HCT116 (cell line): Measurements from ENCODE around the gene ADARB2. TPM values are rescaled to one million over a fixed set of nuclear protein-coding genes. Genes with fewer than 3 reads are reported as not detected.

Experiments used
- ATAC-seq: fragments of 200-7000 bp; cut with Tn5 transposase; 2 replicates; pipeline ENCODE4 v1.9.1; 2020; ENCODE audit warnings: mild to moderate bottlenecking, moderate library complexity
- BruUV-seq: library from RNA; stranded (reverse); fragments of 400-500 nt; replicated peaks from 2 replicates; lab custom pipeline; 2021; lab: Mats Ljungman, UMichigan
- CTCF ChIA-PET: fragments of 300-600 bp; sonication (Branson Sonifier 250); formaldehyde crosslinking; loops from one replicate; lab custom pipeline; 2021; ENCODE audit warnings: antibody characterized with exemption; lab: Charles Lee
- POLR2A ChIA-PET: fragments of 300-600, 350-600 bp; sonication (Branson Sonifier 250); formaldehyde crosslinking; loops from one replicate; lab custom pipeline; 2021; ENCODE audit warnings: antibody characterized with exemption; lab: Charles Lee
- RAD21 ChIA-PET, 2 experiments: fragments of 300-600 bp; sonication (Branson Sonifier 250); formaldehyde crosslinking; loops; one replicate each; lab custom pipeline; 2023; ENCODE audit warnings: low total read pairs in 2 of 2; ENCODE audit not compliant: uncharacterized antibody in 2 of 2, unreplicated experiment in 2 of 2, low non-redundant PET in 1 of 2; lab: Charles Lee
- DNase-seq: peaks from one replicate; pipeline ENCODE4 v3.0.0-alpha.2; 2010; ENCODE audit warnings: low read depth, low spot score
- H2AFZ ChIP-seq: fragments of 200-600 bp; shearing (Covaris generic), sonication (generic); 2 replicates; pipeline ENCODE4 v1.6.1; 2017; ENCODE audit warnings: low read depth, mixed run types, mixed read lengths, antibody characterized with exemption, low read length; ENCODE audit not compliant: poor library complexity, severe bottlenecking
- H3K27ac ChIP-seq: 2 replicates; pipeline ENCODE4 v1.5.1; 2012; ENCODE audit warnings: low read depth, low read length
- H3K27me3 ChIP-seq: fragments of 200-600 bp; sonication (generic); 2 replicates; pipeline ENCODE4 v1.6.1; 2016; ENCODE audit warnings: mixed run types, low read length, mixed read lengths; ENCODE audit not compliant: insufficient read depth
- H3K36me3 ChIP-seq, 2 experiments: fragments of 200-500 bp in 1 of 2; fragments of 200-600 bp in 1 of 2; sonication (Bioruptor generic) in 1 of 2; sonication (generic) in 1 of 2; 2 replicates each; pipeline versions ENCODE4 v1.5.1 to v1.6.1; 2014 to 2016; ENCODE audit warnings: low read length in 2 of 2, inconsistent platforms in 1 of 2, mixed read lengths in 1 of 2, mixed run types in 1 of 2; ENCODE audit not compliant: insufficient read depth in 2 of 2, control insufficient read depth in 1 of 2
- H3K4me1 ChIP-seq, 2 experiments: fragments of 200-600 bp in 1 of 2; sonication (generic) in 1 of 2; 2 replicates each; pipeline versions ENCODE4 v1.5.1 to v1.6.1; 2012 to 2017; ENCODE audit warnings: low read length in 2 of 2, inconsistent platforms in 1 of 2, mild to moderate bottlenecking in 1 of 2, mixed read lengths in 1 of 2, mixed run types in 1 of 2, moderate library complexity in 1 of 2; ENCODE audit not compliant: insufficient read depth in 2 of 2, control insufficient read depth in 1 of 2
- H3K4me2 ChIP-seq: fragments of 200-600 bp; sonication (generic); 2 replicates; pipeline ENCODE4 v1.6.1; 2017; ENCODE audit warnings: mixed run types, low read length, mixed read lengths
- H3K4me3 ChIP-seq, 2 experiments: fragments of 200-600 bp in 1 of 2; sonication (generic) in 1 of 2; replicated peaks in 1 of 2; 2 replicates each; pipeline ENCODE4 v1.5.1; 2011 to 2016; ENCODE audit warnings: low read length in 2 of 2, control low read depth in 1 of 2, low read depth in 1 of 2, mild to moderate bottlenecking in 1 of 2, mixed read lengths in 1 of 2, mixed run types in 1 of 2
- H3K79me2 ChIP-seq: fragments of 200-600 bp; sonication (generic); 2 replicates; pipeline ENCODE4 v1.6.1; 2017; ENCODE audit warnings: mild to moderate bottlenecking, mixed run types, low read length, moderate library complexity, mixed read lengths; ENCODE audit not compliant: insufficient read depth
- H3K9ac ChIP-seq: fragments of 200-600 bp; sonication (generic); 2 replicates; pipeline ENCODE4 v1.6.1; 2016; ENCODE audit warnings: low read length, mixed read lengths
- H3K9me2 ChIP-seq: fragments of 200-600 bp; sonication (generic), shearing (Covaris generic); 2 replicates; pipeline ENCODE4 v1.6.1; 2017; ENCODE audit warnings: mixed run types, mild to moderate bottlenecking, moderate library complexity; ENCODE audit not compliant: insufficient read depth
- H3K9me3 ChIP-seq, 2 experiments: fragments of 200-500 bp in 1 of 2; fragments of 200-600 bp in 1 of 2; sonication (Bioruptor generic) in 1 of 2; sonication (generic) in 1 of 2; 2 replicates each; pipeline ENCODE4 v1.6.1; 2014 to 2017; ENCODE audit warnings: low read length in 2 of 2, mixed read lengths in 2 of 2, inconsistent platforms in 1 of 2, low read depth in 1 of 2, mild to moderate bottlenecking in 1 of 2, mixed run types in 1 of 2, moderate library complexity in 1 of 2; ENCODE audit not compliant: control insufficient read depth in 1 of 2, insufficient read depth in 1 of 2
- H4K20me1 ChIP-seq: fragments of 200-600 bp; sonication (generic), shearing (Covaris generic); 2 replicates; pipeline ENCODE4 v1.6.1; 2017; ENCODE audit warnings: mixed run types, mild to moderate bottlenecking, moderate library complexity; ENCODE audit not compliant: insufficient read depth
- CBX3 ChIP-seq: IDR thresholded peaks from 2 replicates; pipeline ENCODE4 v1.6.1; 2012; ENCODE audit warnings: low read depth
- CTCF ChIP-seq, 3 experiments: fragments of 200-600 bp in 1 of 3; sonication (generic) in 1 of 3; IDR thresholded peaks in 2 of 3; conservative IDR thresholded peaks in 1 of 3; 2 replicates each; pipeline ENCODE4 v1.5.1; 2012 to 2017; ENCODE audit warnings: low read depth in 2 of 3, low read length in 2 of 3, antibody characterized with exemption in 1 of 3, borderline replicate concordance in 1 of 3, control low read depth in 1 of 3, mild to moderate bottlenecking in 1 of 3, mixed read lengths in 1 of 3, mixed run types in 1 of 3, moderate library complexity in 1 of 3; ENCODE audit not compliant: insufficient read depth in 1 of 3
- FOSL1 ChIP-seq: IDR thresholded peaks from 2 replicates; pipeline ENCODE4 v1.6.1; 2012; ENCODE audit warnings: low read depth
- JUND ChIP-seq: IDR thresholded peaks from 2 replicates; pipeline ENCODE4 v1.6.1; 2012
- SRF ChIP-seq: IDR thresholded peaks from 2 replicates; pipeline ENCODE4 v1.6.1; 2012; ENCODE audit warnings: low read depth
- TCF7L2 ChIP-seq: IDR thresholded peaks from 2 replicates; pipeline ENCODE4 v1.7.0; 2011; ENCODE audit warnings: borderline replicate concordance, inconsistent platforms; ENCODE audit not compliant: insufficient read depth, insufficient read length; ENCODE audit errors: extremely low read depth
- ZBTB33 ChIP-seq: IDR thresholded peaks from 2 replicates; pipeline ENCODE4 v1.6.1; 2011; ENCODE audit warnings: mild to moderate bottlenecking, low read length, moderate library complexity; ENCODE audit not compliant: insufficient replicate concordance; ENCODE audit errors: extremely low read depth
- intact Hi-C: fragments of 100-400 bp; cut with micrococcal nuclease; formaldehyde crosslinking; loops from 2 replicates; pipeline ENCODE4 v1.10.0; 2022
- total RNA-seq: library from RNA; stranded (reverse); gene quantifications from one replicate; pipeline ENCODE4 v1.2.1, GENCODE V29; 2021; ENCODE audit not compliant: unreplicated experiment
- TF ChIP-seq, protein P1 (sequence below): IDR thresholded peaks from 2 replicates; pipeline ENCODE4 v1.6.1; 2012

Gene ADARB2
- total RNA-seq, 1 experiment from 2014 or later: not detected

DNA sequence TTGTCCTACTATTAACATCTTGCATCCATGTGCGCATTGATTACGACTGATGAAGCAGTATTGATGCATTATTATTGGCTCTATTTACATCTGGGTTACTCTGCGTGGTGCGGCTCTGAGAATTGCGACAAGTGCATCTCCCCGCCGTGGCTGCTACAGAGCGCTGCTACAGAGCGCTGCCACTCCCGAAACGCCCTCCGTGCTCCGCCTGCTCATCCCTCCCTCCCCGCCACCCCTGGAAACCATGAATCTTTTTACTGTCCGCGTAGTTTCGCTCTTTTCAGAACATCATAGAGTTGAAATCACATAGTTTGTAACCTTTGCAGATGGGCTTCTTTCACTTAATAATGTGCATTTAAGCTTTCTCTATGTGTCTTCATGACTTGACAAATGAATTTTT is 74.1 kb downstream of the ADARB2 start:
- H3K9me2 ChIP-seq: no peaks in the 10 kb centered on the region
- no peaks in the 10 kb centered on the region for H4K20me1 ChIP-seq
- no peak overlapping the region for H3K9ac ChIP-seq
- DNase-seq (no peak), ATAC-seq (no peak)
- H3K36me3 ChIP-seq: no peaks in the 10 kb centered on the region
- H3K79me2 ChIP-seq: no peaks in the 10 kb centered on the region
- no peaks in the 10 kb centered on the region for H3K9me3 ChIP-seq
- no peaks in the 10 kb centered on the region for H3K4me1 ChIP-seq
- ChIA-PET RAD21 (no interaction called here), CTCF (no interaction called here), POLR2A (no interaction called here)
- H3K4me2 ChIP-seq: no peak overlapping the region
- no peak overlapping the region for H2AFZ ChIP-seq
- H3K27ac ChIP-seq: no peak overlapping the region
- peaks cover 12% of the 10 kb centered on the region for H3K27me3 ChIP-seq
- no peak overlapping the region for H3K4me3 ChIP-seq
- no TSS peak for BruUV-seq
- intact Hi-C loops: no loop called here
- TF ChIP-seq, protein P1, sequence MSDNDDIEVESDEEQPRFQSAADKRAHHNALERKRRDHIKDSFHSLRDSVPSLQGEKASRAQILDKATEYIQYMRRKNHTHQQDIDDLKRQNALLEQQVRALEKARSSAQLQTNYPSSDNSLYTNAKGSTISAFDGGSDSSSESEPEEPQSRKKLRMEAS: no peak
- TF ChIP-seq CTCF (IDR thresholded peaks at IDR 0.05 in 2 of 3, conservative IDR thresholded peaks at IDR 0.05 in 1 of 3; ENCODE audit: borderline replicate concordance in 1 of 3, insufficient read depth in 1 of 3, low read depth in 2 of 3, low read length in 2 of 3) (no peak), CBX3 (no peak), SRF (no peak), JUND (no peak), TCF7L2 (no peak), FOSL1 (no peak), ZBTB33 (no peak)
